ENCODE data around the gene SBDS. TPM values are rescaled to one million over a fixed set of nuclear protein-coding genes. Genes with fewer than 3 reads are reported as not detected.

SBDS gene
- total and polyA plus RNA-seq, 2 donors (not counting 1 experiment from before 2014, with no cell fraction given), result 39.1 to 170 TPM

DNA sequence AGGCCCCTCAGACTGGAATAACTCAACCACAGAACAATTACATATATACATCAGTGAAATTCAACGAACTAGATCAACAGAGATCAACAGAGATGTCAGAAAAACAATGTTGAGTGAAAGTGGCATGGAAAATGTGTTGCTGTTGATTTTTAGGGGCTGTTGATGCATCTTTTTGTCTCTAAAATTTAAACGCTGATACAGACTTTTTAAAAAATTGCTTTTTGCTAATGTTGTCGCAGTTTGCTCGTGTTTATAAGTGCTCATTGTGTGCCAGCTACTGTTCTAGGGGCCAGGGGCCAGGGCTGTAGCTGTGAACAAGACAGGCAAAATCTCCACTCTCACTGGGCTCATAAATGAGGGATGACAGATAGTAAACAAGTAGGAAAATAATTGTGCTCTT lies 56.1 kb downstream of the SBDS start:
- Mint-ChIP-seq H3K27me3 (no peaks in the 10 kb centered on the region), H3K9me3 (ENCODE audit: insufficient read depth) (peaks cover 4% of the 10 kb centered on the region), H3K27ac (no peak overlapping the region), H3K4me1 (peaks cover 30% of the 10 kb centered on the region), H3K4me3 (no peak overlapping the region)
- H3K27me3 ChIP-seq (replicated peaks in 1 of 4; ENCODE audit: control extremely low read depth in 1 of 4, control insufficient read depth in 3 of 4, insufficient read depth in 4 of 4, low read length in 3 of 4), result no peaks in the 10 kb centered on the region
- peaks cover 83% of the 10 kb centered on the region for H4K20me1 ChIP-seq (ENCODE audit: control insufficient read depth, insufficient read depth, low read length, poor library complexity, severe bottlenecking)
- DNase-seq, result no peak
- no peaks in the 10 kb centered on the region for H3K9me3 ChIP-seq (ENCODE audit: control extremely low read depth in 1 of 3, control insufficient read depth in 2 of 3, insufficient read depth in 1 of 3, low read length in 2 of 3)
- peaks cover 97% of the 10 kb centered on the region for H3K79me2 ChIP-seq (ENCODE audit: control insufficient read depth, insufficient read depth, low read length)
- POLR2A ChIA-PET, result no interaction called here
- H3K4me1 ChIP-seq (ENCODE audit: control insufficient read depth in 2 of 2, insufficient read depth in 2 of 2, low read length in 2 of 2), result no peaks in the 10 kb centered on the region
- CTCF ChIA-PET, result no interaction called here
- TF ChIP-seq, protein P1, sequence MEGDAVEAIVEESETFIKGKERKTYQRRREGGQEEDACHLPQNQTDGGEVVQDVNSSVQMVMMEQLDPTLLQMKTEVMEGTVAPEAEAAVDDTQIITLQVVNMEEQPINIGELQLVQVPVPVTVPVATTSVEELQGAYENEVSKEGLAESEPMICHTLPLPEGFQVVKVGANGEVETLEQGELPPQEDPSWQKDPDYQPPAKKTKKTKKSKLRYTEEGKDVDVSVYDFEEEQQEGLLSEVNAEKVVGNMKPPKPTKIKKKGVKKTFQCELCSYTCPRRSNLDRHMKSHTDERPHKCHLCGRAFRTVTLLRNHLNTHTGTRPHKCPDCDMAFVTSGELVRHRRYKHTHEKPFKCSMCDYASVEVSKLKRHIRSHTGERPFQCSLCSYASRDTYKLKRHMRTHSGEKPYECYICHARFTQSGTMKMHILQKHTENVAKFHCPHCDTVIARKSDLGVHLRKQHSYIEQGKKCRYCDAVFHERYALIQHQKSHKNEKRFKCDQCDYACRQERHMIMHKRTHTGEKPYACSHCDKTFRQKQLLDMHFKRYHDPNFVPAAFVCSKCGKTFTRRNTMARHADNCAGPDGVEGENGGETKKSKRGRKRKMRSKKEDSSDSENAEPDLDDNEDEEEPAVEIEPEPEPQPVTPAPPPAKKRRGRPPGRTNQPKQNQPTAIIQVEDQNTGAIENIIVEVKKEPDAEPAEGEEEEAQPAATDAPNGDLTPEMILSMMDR (IDR thresholded peaks at IDR 0.05), result no peak
- no peak for TF ChIP-seq EZH2 (IDR thresholded peaks at IDR 0.05; ENCODE audit: borderline replicate concordance, insufficient read depth, low read depth, low read length, poor library complexity, severe bottlenecking)
- H3K27ac ChIP-seq (ENCODE audit: low read length in 2 of 2), result peak overlapping the region in 1 of 2 donors; percentile 23
- no peak for ATAC-seq (ENCODE audit: low read depth)
- peaks cover 15 to 30% of the 10 kb centered on the region in 2 experiments for H3K36me3 ChIP-seq (replicated peaks in 1 of 2; ENCODE audit: control extremely low read depth in 1 of 2, control insufficient read depth in 1 of 2, extremely low read depth in 1 of 2, insufficient read depth in 2 of 2, low read length in 1 of 2)
- H3K4me2 ChIP-seq (replicated peaks; ENCODE audit: low read depth, low read length, poor library complexity, severe bottlenecking), result no peak overlapping the region
- H3K4me3 ChIP-seq (ENCODE audit: control extremely low read depth in 1 of 5, extremely low read depth in 1 of 5, insufficient read depth in 1 of 5, low read depth in 2 of 5, low read length in 4 of 5), result no peak overlapping the region
- intact Hi-C loops (cut with micrococcal nuclease), result no loop called here
- H2AFZ ChIP-seq (ENCODE audit: insufficient read depth, low read depth, low read length, poor library complexity, severe bottlenecking), result no peak overlapping the region
- WGBS (ENCODE audit: insufficient coverage), result 100% methylated on average over 3 of the region's 4 CpGs
- no peak overlapping the region for H3K9ac ChIP-seq (ENCODE audit: low read length)

DNA sequence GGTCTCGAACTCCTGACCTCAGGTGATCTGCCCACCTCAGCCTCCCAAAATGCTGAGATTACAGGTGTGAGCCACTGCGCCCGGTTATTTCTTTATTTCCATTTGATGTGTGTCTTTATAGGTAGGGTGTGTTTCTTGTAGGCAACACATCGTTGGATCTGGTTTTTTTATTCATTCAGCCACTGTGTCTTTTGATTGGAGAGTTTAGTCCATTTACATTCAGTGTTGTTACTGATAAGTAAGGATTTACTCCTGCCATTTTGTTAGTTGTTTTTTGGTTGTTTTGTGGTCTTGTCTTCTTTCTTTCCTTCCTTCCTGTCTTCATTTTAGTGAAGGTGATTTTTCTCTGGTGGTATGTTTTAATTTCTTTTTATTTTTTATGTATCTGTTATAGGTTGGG lies 57.4 kb downstream of the SBDS start:
- CTCF ChIA-PET, result interaction anchor here (0.6 kb wide), 2 partner anchors 66 to 264 kb away, joined by 3 read pairs; no protein-coding TSS in a partner anchor
- no peak overlapping the region for H3K27ac ChIP-seq (ENCODE audit: low read length in 2 of 2)
- no peaks in the 10 kb centered on the region for H3K27me3 Mint-ChIP-seq
- H3K79me2 ChIP-seq (ENCODE audit: control insufficient read depth, insufficient read depth, low read length), result peaks cover 98% of the 10 kb centered on the region
- no peak overlapping the region for H3K27ac Mint-ChIP-seq
- intact Hi-C loops (cut with micrococcal nuclease), result no loop called here
- H3K27me3 ChIP-seq (replicated peaks in 1 of 4; ENCODE audit: control extremely low read depth in 1 of 4, control insufficient read depth in 3 of 4, insufficient read depth in 4 of 4, low read length in 3 of 4), result no peaks in the 10 kb centered on the region
- no peak for DNase-seq
- H3K4me1 ChIP-seq (ENCODE audit: control insufficient read depth in 2 of 2, insufficient read depth in 2 of 2, low read length in 2 of 2), result peaks cover 0 to 3% of the 10 kb centered on the region in 2 donors
- no peak overlapping the region for H3K4me2 ChIP-seq (replicated peaks; ENCODE audit: low read depth, low read length, poor library complexity, severe bottlenecking)
- H3K9ac ChIP-seq (ENCODE audit: low read length), result no peak overlapping the region
- 100% methylated on average over 3 of the region's 4 CpGs for WGBS (ENCODE audit: insufficient coverage)
- H3K4me3 Mint-ChIP-seq, result peak overlapping the region; percentile 16
- H4K20me1 ChIP-seq (ENCODE audit: control insufficient read depth, insufficient read depth, low read length, poor library complexity, severe bottlenecking), result peaks cover 78% of the 10 kb centered on the region
- H3K36me3 ChIP-seq (replicated peaks in 1 of 2; ENCODE audit: control extremely low read depth in 1 of 2, control insufficient read depth in 1 of 2, extremely low read depth in 1 of 2, insufficient read depth in 2 of 2, low read length in 1 of 2), result peaks cover 12 to 26% of the 10 kb centered on the region in 2 experiments
- POLR2A ChIA-PET, result no interaction called here
- no peaks in the 10 kb centered on the region for H3K9me3 ChIP-seq (ENCODE audit: control extremely low read depth in 1 of 3, control insufficient read depth in 2 of 3, insufficient read depth in 1 of 3, low read length in 2 of 3)
- peaks cover 4% of the 10 kb centered on the region for H3K9me3 Mint-ChIP-seq (ENCODE audit: insufficient read depth)
- H3K4me1 Mint-ChIP-seq, result peaks cover 38% of the 10 kb centered on the region
- ATAC-seq (ENCODE audit: low read depth), result no peak
- H3K4me3 ChIP-seq (ENCODE audit: control extremely low read depth in 1 of 5, extremely low read depth in 1 of 5, insufficient read depth in 1 of 5, low read depth in 2 of 5, low read length in 4 of 5), result no peak overlapping the region
- H2AFZ ChIP-seq (ENCODE audit: insufficient read depth, low read depth, low read length, poor library complexity, severe bottlenecking), result no peak overlapping the region
- no peak for TF ChIP-seq EZH2 (IDR thresholded peaks at IDR 0.05; ENCODE audit: borderline replicate concordance, insufficient read depth, low read depth, low read length, poor library complexity, severe bottlenecking)
- TF ChIP-seq, protein P1 (IDR thresholded peaks at IDR 0.05), result no peak

Small RNAs within 50 kb of the gene (small RNA-seq; reads per million reads assigned to genes)
- not detected for gene RN7SL43P (ENCODE audit: insufficient read length, low read depth, low replicate concordance)

Other genes with a start within 250 kb of the SBDS start
- 114 and 120 TPM in 2 replicates for gene TMEM248, start 74.4 kb downstream of the SBDS start, total RNA-seq
- 76.0 and 131 TPM in 2 replicates for gene TMEM248, start 74.4 kb downstream of the SBDS start, polyA plus RNA-seq
- 29.2 and 33.6 TPM in 2 replicates for gene TYW1, start 1.2 kb upstream of the SBDS start, total RNA-seq
- gene TYW1, start 1.2 kb upstream of the SBDS start, polyA plus RNA-seq, result 9.4 and 14.7 TPM in 2 replicates